Neural progenitor cell (in vitro differentiated cells): ENCODE data around the gene SLCO2B1. TPM values are rescaled to one million over a fixed set of nuclear protein-coding genes. Genes with fewer than 3 reads are reported as not detected.

Experiments
- DNase-seq: peaks from one replicate; pipeline ENCODE4 v3.0.0-alpha.2; 2016; ENCODE audit warnings: low spot score
- H2AFZ ChIP-seq: fragments of 200-600 bp; sonication (generic); replicated peaks from 2 replicates; pipeline ENCODE4 v1.6.1; 2016; ENCODE audit warnings: antibody characterized with exemption
- H3F3A ChIP-seq: fragments of 200-600 bp; sonication (generic); 2 replicates; pipeline ENCODE4 v1.6.1; 2016; ENCODE audit warnings: antibody characterized with exemption, low read depth
- H3K27ac ChIP-seq: fragments of 200-600 bp; sonication (generic); 2 replicates; pipeline ENCODE4 v1.5.1; 2016; ENCODE audit warnings: mild to moderate bottlenecking
- H3K27me3 ChIP-seq: fragments of 200-600 bp; sonication (generic); 2 replicates; pipeline ENCODE4 v1.6.1; 2016; ENCODE audit warnings: mild to moderate bottlenecking, moderate library complexity
- H3K36me3 ChIP-seq: fragments of 200-600 bp; sonication (generic); 2 replicates; pipeline ENCODE4 v1.5.1; 2016
- H3K4me1 ChIP-seq: fragments of 200-600 bp; sonication (generic); 2 replicates; pipeline ENCODE4 v1.6.1; 2016; ENCODE audit warnings: mixed run types
- H3K4me2 ChIP-seq: fragments of 200-600 bp; sonication (generic); 2 replicates; pipeline ENCODE4 v1.6.1; 2016
- H3K4me3 ChIP-seq: fragments of 200-600 bp; sonication (generic); 2 replicates; pipeline ENCODE4 v1.5.1; 2016
- H3K79me2 ChIP-seq: fragments of 200-600 bp; sonication (generic); 2 replicates; pipeline ENCODE4 v1.6.1; 2016; ENCODE audit warnings: low read depth
- H3K9ac ChIP-seq: fragments of 200-600 bp; sonication (generic); 2 replicates; pipeline ENCODE4 v1.6.1; 2016
- H3K9me3 ChIP-seq: fragments of 200-600 bp; sonication (generic); 2 replicates; pipeline ENCODE4 v1.5.1; 2016; ENCODE audit warnings: low read depth
- H4K20me1 ChIP-seq: fragments of 200-600 bp; sonication (generic); 2 replicates; pipeline ENCODE4 v1.6.1; 2016; ENCODE audit warnings: low read depth
- H3K27ac Mint-ChIP-seq: 3 replicates; pipeline ENCODE4 v1.8.0; 2021; ENCODE audit warnings: mixed read lengths
- H3K27me3 Mint-ChIP-seq: 2 replicates; pipeline ENCODE4 v1.8.0; 2022; ENCODE audit warnings: low read depth, mild to moderate bottlenecking, inconsistent platforms, moderate library complexity, mixed read lengths; ENCODE audit not compliant: insufficient read depth
- H3K36me3 Mint-ChIP-seq: 3 replicates; pipeline ENCODE4 v1.8.0; 2021; ENCODE audit warnings: mixed read lengths
- H3K4me1 Mint-ChIP-seq: 3 replicates; pipeline ENCODE4 v1.8.0; 2021; ENCODE audit warnings: mixed read lengths
- H3K4me3 Mint-ChIP-seq: 3 replicates; pipeline ENCODE4 v1.8.0; 2021; ENCODE audit warnings: mild to moderate bottlenecking, moderate library complexity, mixed read lengths
- H3K9me3 Mint-ChIP-seq: 3 replicates; pipeline ENCODE4 v1.8.0; 2020; ENCODE audit warnings: mixed read lengths
- EZH2 ChIP-seq: fragments of 200-600 bp; sonication (generic); IDR thresholded peaks from 2 replicates; pipeline ENCODE4 v1.6.1; 2017; ENCODE audit warnings: antibody characterized with exemption, mild to moderate bottlenecking, moderate library complexity
- EZH2phosphoT487 ChIP-seq: fragments of 200-600 bp; sonication (generic); IDR thresholded peaks from 2 replicates; pipeline ENCODE4 v1.6.1; 2017; ENCODE audit warnings: antibody characterized with exemption
- total RNA-seq: library from RNA; depleted of rRNA; stranded (reverse); fragments of >200 nt; gene quantifications from 2 replicates; pipeline ENCODE4 v1.2.3, GENCODE V29; 2015; ENCODE audit warnings: low replicate concordance
- TF ChIP-seq, protein P1 (sequence below): fragments of 200-600 bp; sonication (generic); IDR thresholded peaks from 2 replicates; pipeline ENCODE4 v1.5.1; 2017; ENCODE audit warnings: antibody characterized with exemption, mild to moderate bottlenecking

The SLCO2B1 gene
- total RNA-seq, 1 donor from 2014 or later, result 0.07 TPM

DNA sequence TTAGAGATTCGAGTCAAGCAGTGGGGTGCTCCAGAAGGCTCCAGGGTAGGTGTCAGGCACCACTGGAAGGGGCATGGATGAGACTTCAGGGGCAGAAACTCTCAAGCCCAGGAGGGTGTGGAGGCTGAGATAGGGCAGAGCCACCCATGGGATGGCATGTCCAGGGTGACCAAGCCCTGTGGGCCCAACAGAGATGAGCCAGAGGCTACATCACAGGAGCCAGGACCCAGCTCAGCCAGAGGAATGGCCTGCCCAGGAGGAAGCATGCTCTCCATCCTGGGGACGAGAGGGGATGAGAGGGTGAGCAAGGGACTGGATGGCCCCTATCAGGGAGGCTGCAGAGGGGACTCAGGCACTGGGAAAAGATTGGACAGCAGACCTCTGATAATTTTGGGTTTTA is 42.8 kb downstream of the SLCO2B1 start:
- Mint-ChIP-seq H3K4me1 (peaks cover 25% of the 10 kb centered on the region), H3K27me3 (peaks cover 16% of the 10 kb centered on the region), H3K4me3 (no peak overlapping the region), H3K27ac (no peak overlapping the region), H3K9me3 (no peaks in the 10 kb centered on the region), H3K36me3 (no peaks in the 10 kb centered on the region)
- no peaks in the 10 kb centered on the region for H4K20me1 ChIP-seq
- no peaks in the 10 kb centered on the region for H3K27me3 ChIP-seq
- no peaks in the 10 kb centered on the region for H3F3A ChIP-seq
- H3K27ac ChIP-seq, result no peak overlapping the region
- TF ChIP-seq EZH2phosphoT487 (no peak), EZH2 (no peak)
- TF ChIP-seq, protein P1, sequence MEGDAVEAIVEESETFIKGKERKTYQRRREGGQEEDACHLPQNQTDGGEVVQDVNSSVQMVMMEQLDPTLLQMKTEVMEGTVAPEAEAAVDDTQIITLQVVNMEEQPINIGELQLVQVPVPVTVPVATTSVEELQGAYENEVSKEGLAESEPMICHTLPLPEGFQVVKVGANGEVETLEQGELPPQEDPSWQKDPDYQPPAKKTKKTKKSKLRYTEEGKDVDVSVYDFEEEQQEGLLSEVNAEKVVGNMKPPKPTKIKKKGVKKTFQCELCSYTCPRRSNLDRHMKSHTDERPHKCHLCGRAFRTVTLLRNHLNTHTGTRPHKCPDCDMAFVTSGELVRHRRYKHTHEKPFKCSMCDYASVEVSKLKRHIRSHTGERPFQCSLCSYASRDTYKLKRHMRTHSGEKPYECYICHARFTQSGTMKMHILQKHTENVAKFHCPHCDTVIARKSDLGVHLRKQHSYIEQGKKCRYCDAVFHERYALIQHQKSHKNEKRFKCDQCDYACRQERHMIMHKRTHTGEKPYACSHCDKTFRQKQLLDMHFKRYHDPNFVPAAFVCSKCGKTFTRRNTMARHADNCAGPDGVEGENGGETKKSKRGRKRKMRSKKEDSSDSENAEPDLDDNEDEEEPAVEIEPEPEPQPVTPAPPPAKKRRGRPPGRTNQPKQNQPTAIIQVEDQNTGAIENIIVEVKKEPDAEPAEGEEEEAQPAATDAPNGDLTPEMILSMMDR, result no peak
- no peaks in the 10 kb centered on the region for H3K36me3 ChIP-seq
- H3K4me1 ChIP-seq, result peaks cover 12% of the 10 kb centered on the region
- no peak overlapping the region for H3K9ac ChIP-seq
- H3K4me3 ChIP-seq, result no peak overlapping the region
- no peak overlapping the region for H3K4me2 ChIP-seq
- no peaks in the 10 kb centered on the region for H3K79me2 ChIP-seq
- no peak overlapping the region for H2AFZ ChIP-seq
- H3K9me3 ChIP-seq, result no peaks in the 10 kb centered on the region
- DNase-seq, result no peak

DNA sequence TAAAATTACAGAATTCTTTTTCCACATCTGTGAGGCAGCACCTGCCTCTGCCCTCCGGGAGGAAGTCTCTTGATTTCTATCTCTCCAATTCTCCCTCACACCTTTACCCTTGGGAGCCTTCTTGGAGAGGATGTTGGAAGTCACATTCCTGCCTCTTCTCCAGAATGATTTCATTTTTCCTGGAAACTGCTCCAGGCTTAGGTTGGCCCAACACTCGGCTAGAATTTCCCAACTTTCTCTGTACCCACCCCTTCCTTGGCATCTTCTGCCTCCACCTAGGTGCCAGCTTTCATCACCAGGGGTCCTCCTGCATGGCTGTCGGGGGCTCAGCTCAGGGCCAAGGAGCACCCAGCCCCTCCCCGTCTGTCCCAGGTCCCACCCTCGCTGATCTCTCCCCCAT is 43.2 kb downstream of the SLCO2B1 start:
- no peaks in the 10 kb centered on the region for H3K79me2 ChIP-seq
- no peaks in the 10 kb centered on the region for H3K9me3 Mint-ChIP-seq
- H3F3A ChIP-seq, result no peaks in the 10 kb centered on the region
- H3K4me1 Mint-ChIP-seq, result peaks cover 27% of the 10 kb centered on the region
- H3K36me3 ChIP-seq, result no peaks in the 10 kb centered on the region
- peaks cover 17% of the 10 kb centered on the region for H3K27me3 Mint-ChIP-seq
- H3K36me3 Mint-ChIP-seq, result no peaks in the 10 kb centered on the region
- H3K4me3 ChIP-seq, result no peak overlapping the region
- TF ChIP-seq EZH2 (no peak), EZH2phosphoT487 (no peak)
- no peaks in the 10 kb centered on the region for H3K27me3 ChIP-seq
- no peak overlapping the region for H2AFZ ChIP-seq
- no peaks in the 10 kb centered on the region for H4K20me1 ChIP-seq
- peaks cover 12% of the 10 kb centered on the region for H3K4me1 ChIP-seq
- H3K27ac ChIP-seq, result no peak overlapping the region
- no peak overlapping the region for H3K4me2 ChIP-seq
- no peak overlapping the region for H3K27ac Mint-ChIP-seq
- no peaks in the 10 kb centered on the region for H3K9me3 ChIP-seq
- DNase-seq, result no peak
- no peak overlapping the region for H3K4me3 Mint-ChIP-seq
- no peak overlapping the region for H3K9ac ChIP-seq

DNA sequence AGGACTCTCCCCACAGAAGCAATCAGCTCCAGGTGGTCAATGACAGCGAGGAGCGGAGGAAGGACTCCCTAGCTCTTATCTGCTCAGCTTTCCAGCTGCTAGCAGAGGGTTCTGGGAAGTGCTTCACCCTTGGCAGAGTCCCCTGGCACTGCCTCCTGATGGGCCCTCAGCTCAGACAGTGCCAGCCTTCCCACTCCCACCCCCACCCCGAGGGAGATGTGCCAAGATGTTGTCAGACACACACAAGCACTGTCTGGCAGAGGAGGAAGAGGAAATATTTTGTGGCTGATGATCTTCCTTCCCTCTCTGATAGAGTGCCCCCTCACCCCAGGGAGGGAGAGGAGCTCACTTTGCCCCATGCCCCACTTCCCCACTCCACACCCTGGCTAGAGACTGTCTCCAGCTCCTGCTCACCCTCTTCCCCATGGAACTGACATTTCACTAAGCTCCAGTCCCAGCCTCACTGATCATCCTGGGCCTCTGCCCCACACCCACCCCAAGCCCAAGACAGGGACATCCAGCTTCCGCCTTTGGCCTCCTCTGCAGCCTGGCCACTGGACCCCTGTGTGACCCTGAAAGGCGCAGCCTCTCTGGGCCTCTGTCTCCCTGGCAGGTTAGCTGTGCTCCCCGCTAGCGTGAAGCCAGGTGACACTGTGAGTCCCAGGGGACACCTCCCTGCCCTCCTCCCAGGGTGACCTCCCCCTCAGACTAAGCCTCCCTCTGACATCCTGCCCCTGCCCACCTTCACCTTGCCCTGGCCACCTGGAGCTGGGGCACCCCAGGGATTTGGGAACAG is 44.5 kb downstream of the SLCO2B1 start:
- Mint-ChIP-seq H3K27ac (no peak overlapping the region), H3K36me3 (no peaks in the 10 kb centered on the region), H3K9me3 (no peaks in the 10 kb centered on the region), H3K27me3 (peaks cover 22% of the 10 kb centered on the region), H3K4me3 (no peak overlapping the region), H3K4me1 (peaks cover 29% of the 10 kb centered on the region)
- H3K27ac ChIP-seq, result no peak overlapping the region
- H3K27me3 ChIP-seq, result no peaks in the 10 kb centered on the region
- H4K20me1 ChIP-seq, result no peaks in the 10 kb centered on the region
- no peaks in the 10 kb centered on the region for H3K9me3 ChIP-seq
- peaks cover 12% of the 10 kb centered on the region for H3K4me1 ChIP-seq
- H3K9ac ChIP-seq, result peak overlapping the region; percentile 20
- no peaks in the 10 kb centered on the region for H3K36me3 ChIP-seq
- H3K79me2 ChIP-seq, result no peaks in the 10 kb centered on the region
- no peak overlapping the region for H3K4me2 ChIP-seq
- H2AFZ ChIP-seq, result no peak overlapping the region
- H3K4me3 ChIP-seq, result no peak overlapping the region
- TF ChIP-seq EZH2phosphoT487 (no peak), EZH2 (no peak)
- TF ChIP-seq, protein P1, result no peak
- no peaks in the 10 kb centered on the region for H3F3A ChIP-seq
- DNase-seq, result no peak

DNA sequence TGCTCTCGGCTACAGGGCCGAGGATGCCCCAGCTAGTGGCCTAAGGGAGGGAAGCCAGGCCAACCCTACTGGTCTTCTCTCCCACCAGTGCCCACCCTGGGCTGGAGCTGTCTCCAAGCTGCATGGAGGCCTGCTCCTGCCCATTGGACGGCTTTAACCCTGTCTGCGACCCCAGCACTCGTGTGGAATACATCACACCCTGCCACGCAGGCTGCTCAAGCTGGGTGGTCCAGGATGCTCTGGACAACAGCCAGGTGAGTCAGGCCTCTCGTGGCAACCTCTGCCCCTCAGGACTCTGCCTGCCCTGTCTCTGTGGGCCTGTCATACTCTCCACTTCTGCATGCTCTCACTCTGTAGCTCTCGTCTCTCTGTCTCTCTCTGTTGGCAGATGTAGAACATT is 45.5 kb downstream of the SLCO2B1 start:
- no peaks in the 10 kb centered on the region for H3K36me3 ChIP-seq
- H3K4me1 ChIP-seq, result peaks cover 9% of the 10 kb centered on the region
- H3K79me2 ChIP-seq, result no peaks in the 10 kb centered on the region
- H3K27ac ChIP-seq, result no peak overlapping the region
- no peak for DNase-seq
- TF ChIP-seq EZH2phosphoT487 (no peak), EZH2 (no peak)
- TF ChIP-seq, protein P1, result no peak
- no peaks in the 10 kb centered on the region for H3K9me3 ChIP-seq
- no peak overlapping the region for H3K4me3 ChIP-seq
- H3K36me3 Mint-ChIP-seq, result no peaks in the 10 kb centered on the region
- H2AFZ ChIP-seq, result no peak overlapping the region
- no peak overlapping the region for H3K9ac ChIP-seq
- no peaks in the 10 kb centered on the region for H4K20me1 ChIP-seq
- H3K27me3 ChIP-seq, result no peaks in the 10 kb centered on the region
- no peak overlapping the region for H3K4me2 ChIP-seq
- no peaks in the 10 kb centered on the region for H3K9me3 Mint-ChIP-seq
- no peaks in the 10 kb centered on the region for H3F3A ChIP-seq
- no peak overlapping the region for H3K27ac Mint-ChIP-seq
- H3K4me3 Mint-ChIP-seq, result no peak overlapping the region
- H3K27me3 Mint-ChIP-seq, result peaks cover 27% of the 10 kb centered on the region
- peaks cover 23% of the 10 kb centered on the region for H3K4me1 Mint-ChIP-seq
